Central memory CD4-positive, alpha-beta T cell (primary cell): ENCODE data around the gene TMPO.
A peak's percentile ranks its signal among the peaks of the same experiment; 100 is the strongest.
"Not testable (repeated sequence)": the region's sequence is repeated elsewhere in the genome, so short reads cannot be mapped to it uniquely, and the experiment has no call there.

ENCODE experiments used
- DNase-seq: peaks from one replicate; pipeline ENCODE4 v3.0.0; 2022
- total RNA-seq, 3 experiments: gene quantifications; one replicate each; lab custom pipeline; 2026; lab: John Stamatoyannopoulos, UW

Gene TMPO, protein sequence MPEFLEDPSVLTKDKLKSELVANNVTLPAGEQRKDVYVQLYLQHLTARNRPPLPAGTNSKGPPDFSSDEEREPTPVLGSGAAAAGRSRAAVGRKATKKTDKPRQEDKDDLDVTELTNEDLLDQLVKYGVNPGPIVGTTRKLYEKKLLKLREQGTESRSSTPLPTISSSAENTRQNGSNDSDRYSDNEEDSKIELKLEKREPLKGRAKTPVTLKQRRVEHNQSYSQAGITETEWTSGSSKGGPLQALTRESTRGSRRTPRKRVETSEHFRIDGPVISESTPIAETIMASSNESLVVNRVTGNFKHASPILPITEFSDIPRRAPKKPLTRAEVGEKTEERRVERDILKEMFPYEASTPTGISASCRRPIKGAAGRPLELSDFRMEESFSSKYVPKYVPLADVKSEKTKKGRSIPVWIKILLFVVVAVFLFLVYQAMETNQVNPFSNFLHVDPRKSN
- 159 to 427 (median 344) reads per million in 3 experiments for total RNA-seq

DNA sequence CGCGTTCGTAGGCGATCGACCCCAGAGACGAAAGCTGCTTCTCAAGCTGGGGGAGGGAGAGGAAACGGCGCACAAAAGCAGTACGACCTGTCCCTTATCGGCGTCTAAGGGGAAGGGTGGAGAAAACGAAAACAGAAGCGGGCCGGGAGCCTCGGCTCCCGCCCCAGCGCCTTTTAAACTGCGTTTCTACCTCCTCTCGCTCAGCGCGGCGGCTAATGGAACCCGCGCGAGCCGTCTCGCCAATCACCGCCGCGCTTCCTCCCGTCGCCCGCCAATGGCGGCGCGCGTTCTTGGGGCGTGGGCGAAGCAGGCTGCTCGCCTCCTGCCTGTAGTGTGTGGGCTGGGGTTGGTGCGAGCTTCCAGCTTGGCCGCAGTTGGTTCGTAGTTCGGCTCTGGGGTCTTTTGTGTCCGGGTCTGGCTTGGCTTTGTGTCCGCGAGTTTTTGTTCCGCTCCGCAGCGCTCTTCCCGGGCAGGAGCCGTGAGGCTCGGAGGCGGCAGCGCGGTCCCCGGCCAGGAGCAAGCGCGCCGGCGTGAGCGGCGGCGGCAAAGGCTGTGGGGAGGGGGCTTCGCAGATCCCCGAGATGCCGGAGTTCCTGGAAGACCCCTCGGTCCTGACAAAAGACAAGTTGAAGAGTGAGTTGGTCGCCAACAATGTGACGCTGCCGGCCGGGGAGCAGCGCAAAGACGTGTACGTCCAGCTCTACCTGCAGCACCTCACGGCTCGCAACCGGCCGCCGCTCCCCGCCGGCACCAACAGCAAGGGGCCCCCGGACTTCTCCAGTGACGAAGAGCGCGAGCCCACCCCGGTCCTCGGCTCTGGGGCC lies at the start of gene TMPO:
TMPO (plus strand) TSS at position 304 of the 824 bp plus-strand sequence; CDS start at position 582, 278 bp downstream.
- DNase-seq = peak; percentile 95

DNA sequence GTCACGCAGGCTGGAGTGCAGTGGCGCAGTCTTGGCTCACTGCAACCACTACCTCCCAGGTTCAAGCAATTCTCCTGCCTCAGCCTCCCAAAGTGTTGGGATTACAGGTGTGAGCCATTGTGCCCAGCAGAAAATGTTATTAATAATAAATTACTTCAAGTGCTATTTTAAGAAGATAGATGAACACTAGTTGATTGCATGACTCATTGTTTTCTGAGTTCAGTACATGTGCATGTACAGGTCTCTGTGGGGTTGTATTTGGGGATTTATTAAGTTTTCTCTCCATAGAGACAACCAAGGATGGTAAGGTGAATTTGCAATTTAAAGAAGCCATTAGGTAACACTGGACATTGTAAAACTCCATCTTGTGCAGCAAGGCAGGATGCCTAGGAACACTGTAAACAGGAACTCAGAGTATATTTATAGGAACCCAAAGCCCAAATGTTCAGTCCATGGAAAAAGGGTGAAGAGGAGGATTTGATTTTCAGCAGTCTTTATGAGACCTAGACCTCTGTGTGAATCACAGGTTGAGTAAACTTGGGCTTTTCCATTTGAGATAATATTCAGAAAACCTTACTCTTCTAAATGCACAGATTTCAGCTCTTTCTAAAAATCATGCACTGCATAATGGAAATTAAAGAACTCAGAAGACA lies 49.3 kb upstream of the TMPO start:
- DNase-seq = no peak

DNA sequence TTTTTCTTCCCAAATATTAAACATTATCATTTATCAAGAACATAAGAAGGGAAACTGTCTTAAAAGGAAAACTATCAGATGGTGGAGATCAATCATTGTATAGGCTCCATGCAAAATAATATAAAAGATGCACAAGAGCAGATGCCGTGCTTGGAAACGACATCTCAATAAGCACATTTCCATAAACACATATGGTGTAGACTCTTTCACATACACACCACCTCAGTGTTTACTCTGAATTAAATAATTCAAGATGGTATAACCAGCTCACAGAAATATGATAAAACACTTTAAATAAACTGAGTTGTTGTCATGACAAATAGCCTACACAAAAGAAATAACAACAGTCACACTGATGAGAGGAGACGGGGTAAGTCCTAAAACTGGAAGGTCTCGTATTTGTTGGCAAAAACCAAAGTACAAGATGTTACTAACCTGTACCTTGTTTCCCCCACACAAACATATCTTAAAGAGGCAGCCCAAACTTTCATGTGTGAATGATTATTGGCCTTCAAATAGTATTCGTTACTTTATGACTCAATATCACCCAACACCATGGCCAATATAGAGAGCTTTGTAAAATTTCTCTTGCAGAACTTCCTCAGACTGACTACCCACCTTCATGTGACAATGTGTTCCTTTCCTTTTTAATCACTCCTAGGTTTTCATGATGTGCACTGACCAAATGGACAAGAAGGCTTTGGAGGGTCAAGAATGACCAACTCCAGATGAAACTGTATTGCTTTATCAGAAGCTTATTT lies 48.6 kb upstream of the TMPO start:
- DNase-seq = no peak

DNA sequence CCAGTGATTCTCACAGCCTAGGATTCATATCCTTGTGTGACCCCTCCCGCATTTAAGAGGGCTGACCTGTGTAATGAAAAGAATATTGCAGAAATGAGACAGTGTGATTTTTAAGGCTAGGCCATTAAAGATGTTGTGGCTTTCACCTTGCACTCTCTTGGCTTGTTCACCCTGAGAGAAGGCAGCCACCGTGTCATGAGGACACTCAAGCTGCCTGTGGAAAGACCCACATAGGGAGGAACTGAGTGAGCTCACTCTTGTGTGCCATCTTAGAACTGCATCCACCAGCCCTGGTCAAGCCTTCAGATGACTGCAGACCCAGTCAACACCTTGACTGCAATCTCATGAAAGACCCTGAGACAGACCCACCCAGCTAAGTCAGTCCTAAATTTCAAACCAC lies 46.3 kb upstream of the TMPO start:
- no peak for DNase-seq

DNA sequence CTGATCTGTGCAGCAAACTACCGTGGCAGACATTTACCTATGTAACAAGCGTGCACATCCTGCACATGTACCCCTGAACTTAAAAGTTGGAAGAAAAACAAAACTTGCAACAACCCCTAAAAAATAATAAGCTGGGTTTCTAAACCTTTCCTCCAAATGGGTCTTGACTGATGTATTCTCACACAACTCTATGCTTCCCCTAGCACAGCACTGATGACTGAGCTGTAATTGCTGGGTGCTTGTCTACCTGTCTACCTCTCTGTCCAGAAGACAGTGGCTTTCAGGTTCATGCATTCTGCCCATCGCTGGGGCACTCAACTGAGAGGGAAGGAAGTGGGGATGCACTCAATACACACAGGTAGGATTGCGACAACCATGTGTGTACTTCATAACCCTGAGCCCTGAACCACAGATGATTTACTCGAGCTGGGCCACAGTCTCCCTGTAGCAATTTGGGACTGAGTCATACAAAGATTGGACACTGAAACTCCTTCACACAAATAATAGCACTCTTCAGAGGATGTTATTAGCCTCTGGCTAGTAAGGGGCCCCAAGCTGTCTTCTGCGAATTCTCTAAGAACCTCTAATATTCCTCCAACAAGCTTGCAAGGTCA lies 44.8 kb upstream of the TMPO start:
- no peak for DNase-seq

DNA sequence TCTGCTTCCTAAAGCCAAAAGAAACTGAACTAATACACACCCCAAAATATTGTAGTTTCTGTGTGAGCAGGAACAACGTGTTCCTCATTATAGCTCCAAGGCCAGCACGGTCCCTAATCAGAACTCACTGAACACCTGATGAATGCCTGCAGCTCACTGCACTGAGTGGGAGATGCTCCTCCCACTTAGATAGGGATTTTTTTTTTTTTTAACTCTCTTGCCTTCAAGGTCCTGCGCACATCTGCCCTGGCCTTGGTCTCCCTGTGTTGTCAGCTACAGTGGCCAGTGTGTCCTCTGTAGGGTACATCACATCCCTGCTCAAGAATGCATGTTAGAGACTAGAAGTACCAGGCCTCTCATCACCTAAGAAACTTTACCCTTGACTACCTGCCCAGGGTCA lies 44.3 kb upstream of the TMPO start:
- DNase-seq = no peak

DNA sequence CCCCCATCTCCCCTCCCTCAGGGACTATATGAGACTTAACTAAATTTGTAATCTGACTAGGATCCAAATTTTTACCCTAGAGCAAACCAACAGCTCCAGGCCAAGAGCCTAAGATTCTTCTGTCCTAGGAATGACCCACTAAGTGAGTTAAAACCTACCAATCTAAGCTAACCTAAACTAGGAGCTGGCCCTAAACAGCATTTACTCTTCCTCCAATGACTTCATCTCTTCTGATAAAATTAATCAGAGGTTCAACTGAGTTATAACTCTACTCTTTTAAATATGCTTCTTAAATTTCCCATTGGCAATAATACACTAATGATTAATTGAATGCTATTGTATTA lies 39.9 kb upstream of the TMPO start:
- DNase-seq = no peak

DNA sequence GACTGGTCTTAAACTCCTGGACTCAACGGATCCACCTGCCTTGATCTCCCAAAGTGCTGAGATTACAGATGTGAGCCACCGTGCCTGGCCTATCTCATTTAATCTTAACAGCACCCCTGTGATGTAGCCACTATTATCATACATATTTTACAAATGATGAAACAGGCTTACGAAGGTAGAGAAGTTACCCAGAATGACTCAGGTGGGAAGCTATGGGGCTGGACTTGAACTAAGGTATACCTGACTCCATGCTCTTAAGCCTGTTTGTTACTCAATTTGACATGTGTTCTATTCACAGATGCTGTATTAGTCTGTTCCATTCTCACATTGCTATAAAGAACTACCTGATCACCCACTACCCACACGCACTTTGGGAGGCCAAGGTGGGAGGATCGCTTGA lies 36.8 kb upstream of the TMPO start:
- no peak for DNase-seq

DNA sequence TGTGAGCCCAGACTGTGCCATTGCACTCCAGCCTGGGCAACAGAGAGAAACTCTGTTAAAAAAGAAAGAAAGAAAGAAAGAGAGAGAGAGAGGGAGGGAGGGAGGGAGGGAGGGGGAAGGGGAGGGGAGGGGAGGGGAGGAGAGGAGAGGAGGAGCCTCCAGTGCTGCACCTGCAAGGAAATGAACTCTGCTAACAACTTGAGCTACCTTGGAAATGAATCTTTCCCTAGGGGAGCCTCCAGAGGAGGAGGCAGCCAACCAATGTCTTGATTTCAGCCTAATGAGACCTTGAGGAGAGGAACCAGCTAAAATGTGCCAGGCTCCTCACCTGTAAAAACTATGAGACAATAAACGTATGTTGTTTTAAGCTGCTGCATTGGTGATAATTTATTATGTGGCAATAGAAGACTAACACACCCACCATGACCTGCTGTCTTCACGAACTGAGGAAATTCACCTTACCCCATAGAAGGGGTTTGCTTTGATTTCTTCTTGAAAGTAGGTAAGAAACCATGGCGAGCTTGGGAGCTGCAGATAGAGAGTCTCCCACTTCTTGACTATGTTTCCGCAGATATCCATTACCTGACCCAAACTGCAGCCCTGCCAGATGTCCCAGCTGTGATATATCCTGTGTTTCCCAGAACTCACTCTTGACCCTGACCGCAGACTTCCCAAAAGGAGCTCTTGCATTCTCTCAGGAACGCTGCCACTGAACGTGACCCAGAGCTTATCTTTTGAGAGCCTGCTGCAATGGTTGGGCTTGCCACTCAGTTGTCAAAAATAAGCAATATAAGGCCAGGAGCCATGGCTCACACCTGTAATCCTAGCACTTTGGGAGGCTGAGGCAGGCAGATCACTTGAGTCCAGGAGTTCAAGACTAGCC lies 31.5 kb upstream of the TMPO start:
- no peak for DNase-seq

DNA sequence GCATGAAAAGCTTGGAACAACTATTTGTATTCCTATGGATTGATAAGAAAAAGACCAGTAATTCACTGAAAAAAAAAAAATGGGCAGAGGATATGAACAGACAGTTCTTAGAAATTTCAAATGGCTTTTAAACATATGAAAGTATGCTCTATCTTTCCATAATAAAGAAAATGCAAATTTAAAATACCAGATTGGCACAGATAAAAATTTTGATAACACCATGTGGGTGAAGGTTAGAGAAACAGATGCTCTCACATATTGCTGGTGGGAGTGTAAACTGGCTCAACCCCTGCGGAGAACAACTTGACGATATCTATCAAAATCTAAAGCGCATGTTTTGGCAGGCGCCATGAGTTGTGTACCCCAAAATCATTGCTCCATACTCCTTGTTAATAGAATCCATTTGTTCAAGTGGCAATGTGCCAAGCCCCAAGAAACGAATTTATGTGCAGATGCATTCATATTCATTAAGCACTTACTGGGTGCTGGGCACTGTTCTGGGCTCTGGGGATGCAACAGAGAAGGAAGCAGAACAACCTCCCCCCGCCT lies 29.5 kb upstream of the TMPO start:
- DNase-seq = no peak

DNA sequence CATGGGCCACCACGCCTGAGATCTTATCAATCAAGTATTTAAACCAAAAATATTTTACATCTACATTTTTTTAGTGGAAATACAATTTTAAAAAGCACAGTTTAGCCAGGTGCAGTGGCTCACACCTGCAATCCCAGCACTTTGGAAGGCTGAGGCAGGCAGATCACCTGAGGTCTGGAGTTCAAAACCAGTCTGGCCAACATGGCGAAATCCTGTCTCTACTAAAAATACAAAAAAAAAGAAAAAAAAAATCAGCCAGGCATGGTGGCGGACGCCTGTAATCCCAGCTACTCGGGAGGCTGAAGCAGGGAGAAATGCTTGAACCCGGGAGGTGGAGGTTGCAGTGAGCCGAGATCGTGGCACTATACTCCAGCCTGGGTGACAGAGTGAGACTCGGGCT lies 27.0 kb upstream of the TMPO start:
- DNase-seq = not testable (repeated sequence)

DNA sequence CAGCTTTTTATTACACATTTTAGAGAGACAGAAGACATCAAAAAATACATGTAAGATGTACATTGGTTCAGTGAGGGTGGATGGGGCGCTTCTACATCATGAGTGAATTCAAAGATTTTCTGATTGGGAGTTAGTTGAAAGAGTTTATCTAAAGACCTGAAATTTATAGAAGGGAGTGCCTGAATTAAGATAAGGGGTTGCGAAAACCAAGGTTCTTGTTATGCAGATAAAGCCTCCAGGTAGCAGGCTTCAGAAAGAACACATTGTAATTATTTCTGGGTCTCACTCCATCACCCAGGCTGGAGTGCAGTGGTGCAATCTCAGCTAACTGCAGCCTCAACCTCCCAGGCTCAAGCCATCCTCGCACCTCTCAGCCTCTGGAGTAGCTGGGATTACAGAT lies 26.2 kb upstream of the TMPO start:
- no peak for DNase-seq

DNA sequence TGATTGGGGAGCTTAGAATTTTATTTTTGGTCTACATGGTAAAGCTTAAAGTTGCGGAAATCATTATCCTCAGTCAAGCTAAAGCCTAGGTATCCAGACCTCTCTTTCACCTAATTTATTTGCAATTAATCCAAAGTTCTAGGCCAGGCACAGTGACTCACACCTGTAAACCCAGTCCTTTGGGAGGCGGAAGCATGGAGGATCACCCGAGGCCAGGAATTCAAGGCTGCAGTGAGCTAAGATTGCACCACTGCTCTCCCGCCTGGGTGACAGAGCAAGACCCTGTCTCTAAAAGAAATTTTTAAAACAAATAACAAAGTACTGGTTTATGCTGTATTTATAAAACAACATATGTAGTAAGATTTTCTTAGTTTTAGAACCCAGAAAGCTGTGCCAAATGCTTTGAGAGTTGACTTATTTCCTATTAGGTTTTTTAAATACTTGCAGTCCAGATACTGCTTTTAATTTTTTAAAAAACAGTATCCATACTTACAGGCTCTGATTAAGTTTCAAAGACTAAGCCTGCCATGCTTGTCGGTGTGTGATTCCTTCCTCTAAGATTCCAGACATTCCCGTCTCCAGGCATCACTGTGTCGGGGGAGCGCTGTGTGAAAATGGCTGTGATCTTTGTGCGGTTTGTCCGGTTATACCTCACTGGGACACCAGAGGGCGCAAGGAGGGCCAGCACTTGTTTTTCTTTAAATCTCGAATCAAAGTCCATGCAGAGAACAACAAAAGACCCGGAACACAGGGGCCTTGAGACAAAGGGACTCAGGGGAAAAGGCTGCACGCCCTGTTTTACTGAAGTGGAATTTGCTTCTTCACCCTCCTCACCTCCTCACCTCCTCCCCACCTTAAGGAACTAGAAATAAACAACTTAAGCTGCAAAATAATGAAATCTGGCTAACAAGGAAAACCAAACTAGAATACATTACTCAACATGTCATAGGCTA lies 24.6 kb upstream of the TMPO start:
- DNase-seq = peak; percentile 76

DNA sequence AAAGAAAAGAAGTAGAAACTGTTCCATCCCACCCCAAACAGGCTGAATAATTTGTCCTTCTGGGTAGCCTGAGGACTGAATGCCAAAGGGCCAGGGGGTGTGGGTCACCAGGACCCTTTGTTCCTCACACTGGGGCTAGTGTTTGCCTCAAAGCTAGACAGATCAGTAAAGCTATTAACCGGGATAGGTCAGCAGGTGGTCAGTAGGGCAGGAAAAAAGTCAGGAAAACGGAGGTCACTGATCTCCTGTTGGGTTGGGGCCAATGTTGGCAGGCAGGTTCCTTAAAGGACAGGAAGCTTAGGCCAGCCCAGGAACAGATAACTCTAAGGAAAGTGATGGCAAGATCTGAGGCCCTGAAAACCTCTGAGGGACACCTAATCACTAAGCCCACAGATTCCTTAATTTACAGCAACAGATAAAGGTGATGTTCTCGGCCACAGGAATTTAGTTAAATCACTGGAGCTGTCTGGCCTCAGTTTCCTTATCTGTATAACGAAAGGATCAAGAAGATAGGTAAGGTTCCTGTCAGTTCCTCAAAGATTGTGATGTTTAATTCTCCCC lies 22.7 kb upstream of the TMPO start:
- DNase-seq = no peak

DNA sequence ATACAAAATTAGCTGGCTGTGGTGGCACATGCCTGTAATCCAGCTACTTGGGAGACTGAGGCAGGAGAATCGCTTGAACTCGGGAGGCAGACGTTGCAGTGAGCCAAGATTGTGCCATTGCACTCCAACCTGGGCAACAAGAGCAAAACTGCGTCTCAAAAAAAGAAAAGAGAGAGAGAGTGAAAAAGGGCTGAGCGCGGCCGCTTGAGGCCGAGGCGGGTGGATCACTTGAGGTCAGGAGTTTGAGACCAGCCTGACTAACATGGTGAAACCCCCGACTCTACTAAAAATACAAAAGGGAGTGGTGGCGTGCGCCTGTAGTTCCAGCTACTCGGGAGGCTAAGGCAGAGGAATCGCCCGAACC lies 14.1 kb upstream of the TMPO start:
- not testable (repeated sequence) for DNase-seq

DNA sequence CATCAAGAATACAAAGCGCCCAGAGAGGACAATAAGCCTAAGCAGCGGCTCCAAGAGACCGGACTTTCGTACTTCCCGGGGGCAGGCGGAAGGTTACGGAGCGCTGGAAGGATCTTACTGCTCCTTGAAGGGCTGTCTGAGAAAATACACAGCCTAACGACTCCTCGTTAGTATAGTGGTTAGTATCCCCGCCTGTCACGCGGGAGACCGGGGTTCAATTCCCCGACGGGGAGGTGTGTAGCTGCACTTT lies 12.1 kb upstream of the TMPO start:
- DNase-seq = peak; percentile 86

DNA sequence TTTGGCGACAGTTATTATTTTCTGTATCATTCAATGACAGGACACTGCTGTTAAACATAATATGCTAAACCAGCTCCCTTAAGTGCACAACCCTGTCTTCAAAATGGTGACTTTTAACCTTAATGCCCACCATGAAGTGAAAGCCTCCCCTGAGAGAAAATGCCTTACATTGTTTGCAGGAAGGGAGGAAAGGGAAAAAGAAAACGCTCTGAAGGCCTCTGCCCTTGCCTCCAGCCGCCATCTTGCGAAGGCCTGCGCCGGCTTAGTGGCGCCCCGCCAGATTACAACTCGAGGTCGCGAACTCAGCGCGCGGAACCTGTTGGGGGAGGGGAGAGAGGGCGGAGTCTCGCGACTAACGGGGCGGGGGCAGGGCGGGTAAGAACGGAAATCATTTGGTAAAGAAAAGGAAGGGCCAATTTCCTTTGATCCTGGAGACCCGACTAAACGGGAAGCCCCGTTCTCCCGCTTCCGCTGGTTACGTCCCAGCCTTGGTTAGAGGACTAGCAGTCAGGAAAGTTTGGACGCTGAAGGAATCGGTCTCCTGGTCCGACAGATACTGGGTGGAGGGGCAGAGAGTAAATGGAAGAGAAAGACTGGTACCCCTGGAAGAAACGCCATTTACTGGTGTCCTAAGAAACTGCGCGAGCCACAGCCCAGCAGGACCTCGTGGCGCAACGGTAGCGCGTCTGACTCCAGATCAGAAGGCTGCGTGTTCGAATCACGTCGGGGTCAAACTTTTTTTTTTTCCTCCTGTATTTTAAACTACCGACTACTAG lies 11.6 kb upstream of the TMPO start:
- peak; percentile 92 for DNase-seq

DNA sequence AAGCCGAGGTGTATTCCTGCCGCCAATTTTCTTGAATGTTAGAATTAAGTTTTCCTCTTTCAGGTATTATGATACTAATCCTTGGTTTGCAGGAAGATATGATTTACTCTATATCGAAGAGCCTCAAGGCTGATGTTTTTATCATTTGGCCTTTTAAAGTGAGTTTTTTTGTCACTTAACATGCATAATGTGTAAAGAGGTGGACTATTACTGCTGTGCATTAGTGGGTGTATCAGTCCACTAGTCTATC lies 11.1 kb upstream of the TMPO start:
- DNase-seq = no peak

DNA sequence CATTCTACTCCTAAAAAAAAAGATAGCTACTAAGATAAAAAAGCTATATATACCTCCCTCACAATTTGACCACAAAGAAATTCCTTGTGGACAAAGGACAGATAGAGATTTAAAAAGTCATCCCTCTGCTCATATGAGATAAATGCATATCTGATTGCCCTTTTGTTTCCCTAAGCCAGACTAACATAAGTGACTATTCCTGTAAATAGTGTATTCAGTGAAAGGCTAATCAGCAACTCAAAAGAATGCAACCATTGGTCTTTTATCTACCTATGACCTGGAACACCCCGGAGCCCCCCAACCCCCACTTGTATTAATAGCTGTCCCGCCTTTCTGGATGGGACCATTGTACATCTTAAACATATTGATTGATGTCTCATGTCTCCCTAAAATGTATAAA lies 6.3 kb upstream of the TMPO start:
- DNase-seq = no peak
